Transverse colon (tissue), 4 donors: ENCODE data around the gene SVIL. TPM values are rescaled to one million over a fixed set of nuclear protein-coding genes. Genes with fewer than 3 reads are reported as not detected.
A peak's percentile ranks its signal among the peaks of the same experiment; 100 is the strongest.

Experiments
- DNase-seq: peaks from one replicate; pipeline ENCODE4 v3.0.0-alpha.2; 2019
- H3K27ac ChIP-seq, 4 donors: fragments of 200-600 bp; sonication (generic); 2 replicates each; pipeline ENCODE4 v1.5.1; 2016 to 2018; ENCODE audit warnings: inconsistent platforms in 4 of 4
- H3K27me3 ChIP-seq: fragments of 200-600 bp; sonication (generic); 2 replicates; pipeline ENCODE4 v1.5.1; 2017; ENCODE audit warnings: inconsistent platforms
- H3K36me3 ChIP-seq, 4 donors: fragments of 200-600 bp; sonication (generic); 2 replicates each; pipeline ENCODE4 v1.5.1; 2017 to 2019; ENCODE audit warnings: inconsistent platforms in 4 of 4
- H3K4me1 ChIP-seq, 4 donors: fragments of 200-600 bp; sonication (generic); 2 replicates each; pipeline ENCODE4 v1.5.1; 2017 to 2020; ENCODE audit warnings: inconsistent platforms in 4 of 4
- H3K4me3 ChIP-seq, 4 donors: fragments of 200-600 bp; sonication (generic); 1 replicate in 1 of 4; 2 replicates in 3 of 4; pipeline versions ENCODE4 v1.5.1 to v1.6.1; 2017 to 2019; ENCODE audit warnings: inconsistent platforms in 4 of 4
- H3K9me3 ChIP-seq, 2 donors: fragments of 200-600 bp; sonication (generic); 2 replicates each; pipeline ENCODE4 v1.5.1; 2017 to 2019; ENCODE audit warnings: inconsistent platforms in 2 of 2
- EP300 ChIP-seq: sonication (generic); formaldehyde crosslinking; IDR thresholded peaks from one replicate; pipeline ENCODE4 v1.6.1; 2017; ENCODE audit warnings: antibody characterized with exemption, low read depth
- POLR2A ChIP-seq: fragments of 450-650 bp; IDR thresholded peaks from one replicate; pipeline ENCODE4 v1.6.1; 2016; ENCODE audit warnings: antibody characterized with exemption, mild to moderate bottlenecking, moderate library complexity
- POLR2AphosphoS5 ChIP-seq, 3 donors: sonication (generic); formaldehyde crosslinking; IDR thresholded peaks; one replicate each; pipeline ENCODE4 v1.6.1; 2016; ENCODE audit warnings: antibody characterized with exemption in 3 of 3
- WGBS, 2 donors: methylation state at CpG; one replicate each; pipeline ENCODE4 v1.1.5; 2018; ENCODE audit warnings: low coverage in 1 of 2; 5-methylcytosine and 5-hydroxymethylcytosine counted together
- in situ Hi-C, 4 donors: fragments of 200-750 bp; cut with MboI; loops; one replicate each; pipeline versions ENCODE4 v1.15.0 to v1.15.1; 2017; ENCODE audit warnings: low sequenced_read_pairs in 3 of 4, low pct_ligation_motif_present in 1 of 4, low pct_unique_long_range_greater_than_20kb in 1 of 4
- intact Hi-C: fragments of 100-400 bp; cut with DNase I; formaldehyde crosslinking; loops from one replicate; pipeline ENCODE4 v1.15.1; 2023; ENCODE audit warnings: low total_unique reads
- total RNA-seq, 4 donors: library from RNA; depleted of rRNA; stranded (reverse); fragments of >200 nt; gene quantifications; one replicate each; pipeline ENCODE4 v1.1.0, GENCODE V29; 2016
- TF ChIP-seq, protein P1 (sequence below), 5 experiments: fragments of 200-600 bp in 3 of 5; fragments of 450-650 bp in 2 of 5; sonication (generic) in 3 of 5; IDR thresholded peaks; 1 replicate in 2 of 5; 2 replicates in 3 of 5; pipeline ENCODE4 v1.5.1; 2016 to 2017; ENCODE audit warnings: antibody characterized with exemption in 5 of 5, inconsistent platforms in 3 of 5, mild to moderate bottlenecking in 2 of 5, moderate library complexity in 1 of 5

Gene SVIL
- total RNA-seq, 4 donors from 2014 or later, result 146 to 192 (median 156) TPM

DNA sequence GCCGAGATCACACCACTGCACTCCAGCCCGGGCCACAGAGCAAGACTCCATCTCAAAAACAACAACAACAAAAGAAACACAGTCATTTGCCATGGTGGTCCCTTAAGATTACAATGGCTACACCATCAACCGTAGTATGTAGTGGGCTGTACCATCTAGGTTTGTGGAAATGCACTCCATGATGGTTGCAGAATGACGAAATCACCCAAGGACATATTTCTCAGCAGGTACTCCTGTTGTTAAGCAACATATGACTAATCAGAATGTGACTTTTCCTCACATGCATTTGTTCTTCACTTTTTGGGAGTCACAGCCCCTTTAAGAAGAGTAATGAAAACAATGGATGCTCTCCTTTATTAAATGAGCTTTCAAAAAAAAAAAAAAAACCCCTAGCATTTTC is 11.0 kb downstream of the SVIL start:
- Histone ChIP-seq H3K27ac (peak overlapping the region; percentile 37 to 59 (median 54)), H3K9me3 (no peaks in the 10 kb centered on the region), H3K4me1 (peaks cover 6 to 81% (median 40%) of the 10 kb centered on the region in 4 donors), H3K27me3 (no peaks in the 10 kb centered on the region), H3K4me3 (no peak overlapping the region), H3K36me3 (no peaks in the 10 kb centered on the region)
- intact Hi-C loops (no loop called here), in situ Hi-C loops (no loop called here)
- TF ChIP-seq POLR2AphosphoS5 (IDR thresholded peaks at IDR 0.05), result no peak
- TF ChIP-seq, protein P1, sequence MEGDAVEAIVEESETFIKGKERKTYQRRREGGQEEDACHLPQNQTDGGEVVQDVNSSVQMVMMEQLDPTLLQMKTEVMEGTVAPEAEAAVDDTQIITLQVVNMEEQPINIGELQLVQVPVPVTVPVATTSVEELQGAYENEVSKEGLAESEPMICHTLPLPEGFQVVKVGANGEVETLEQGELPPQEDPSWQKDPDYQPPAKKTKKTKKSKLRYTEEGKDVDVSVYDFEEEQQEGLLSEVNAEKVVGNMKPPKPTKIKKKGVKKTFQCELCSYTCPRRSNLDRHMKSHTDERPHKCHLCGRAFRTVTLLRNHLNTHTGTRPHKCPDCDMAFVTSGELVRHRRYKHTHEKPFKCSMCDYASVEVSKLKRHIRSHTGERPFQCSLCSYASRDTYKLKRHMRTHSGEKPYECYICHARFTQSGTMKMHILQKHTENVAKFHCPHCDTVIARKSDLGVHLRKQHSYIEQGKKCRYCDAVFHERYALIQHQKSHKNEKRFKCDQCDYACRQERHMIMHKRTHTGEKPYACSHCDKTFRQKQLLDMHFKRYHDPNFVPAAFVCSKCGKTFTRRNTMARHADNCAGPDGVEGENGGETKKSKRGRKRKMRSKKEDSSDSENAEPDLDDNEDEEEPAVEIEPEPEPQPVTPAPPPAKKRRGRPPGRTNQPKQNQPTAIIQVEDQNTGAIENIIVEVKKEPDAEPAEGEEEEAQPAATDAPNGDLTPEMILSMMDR (IDR thresholded peaks at IDR 0.05), result no peak
- TF ChIP-seq EP300, result no peak
- no peak for TF ChIP-seq POLR2A
- WGBS, 2 donors, result 88% methylated on average over 4 of the region's 4 CpGs; no CpG with 5 or more reads in 1 of the 2 donors
- no peak for DNase-seq

DNA sequence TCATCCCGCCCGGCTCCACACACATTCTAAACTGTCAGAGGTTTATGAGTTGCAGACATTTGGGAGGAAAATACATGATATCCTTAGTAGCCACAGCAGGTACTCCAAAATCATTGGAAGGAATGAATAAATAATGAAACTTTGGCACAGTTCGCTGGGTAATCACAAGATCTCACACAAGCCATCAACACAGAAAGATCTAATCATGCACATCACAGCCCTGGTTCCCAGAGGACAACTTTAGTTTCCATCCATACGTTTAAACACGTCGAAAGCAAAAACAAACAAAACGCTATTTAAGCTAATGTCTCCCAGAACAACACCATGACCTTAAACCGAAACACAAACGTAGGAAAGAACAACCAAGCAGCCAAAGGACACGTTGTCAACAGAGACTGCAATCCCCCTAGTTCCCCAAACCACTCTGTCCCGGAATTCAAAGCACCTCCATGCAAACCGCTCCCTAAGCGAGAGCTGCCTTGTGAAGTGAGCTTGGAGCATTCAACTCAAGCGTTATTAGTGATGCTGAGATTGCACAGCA is 12.3 kb downstream of the SVIL start:
- Histone ChIP-seq H3K4me1 (peaks cover 9 to 81% (median 42%) of the 10 kb centered on the region in 4 donors), H3K9me3 (no peaks in the 10 kb centered on the region), H3K27ac (peak overlapping the region; percentile 33 to 55 (median 46)), H3K27me3 (no peaks in the 10 kb centered on the region), H3K4me3 (no peak overlapping the region), H3K36me3 (no peaks in the 10 kb centered on the region)
- WGBS, 2 donors, result 82 to 87% methylated on average over 7 to 14 of the region's 14 CpGs
- TF ChIP-seq POLR2AphosphoS5 (IDR thresholded peaks at IDR 0.05) (no peak), EP300 (no peak)
- TF ChIP-seq, protein P1 (IDR thresholded peaks at IDR 0.05), result no peak
- in situ Hi-C loops (no loop called here), intact Hi-C loops (no loop called here)
- DNase-seq, result no peak

GRCh38 chr10:29621161-29621560 is 13.6 kb downstream of the SVIL start:
- TF ChIP-seq POLR2AphosphoS5 (IDR thresholded peaks at IDR 0.05) (peak in 1 of 3 donors; percentile 50), POLR2A (no peak)
- DNase-seq, result no peak
- Histone ChIP-seq H3K36me3 (no peaks in the 10 kb centered on the region), H3K4me3 (no peak overlapping the region), H3K4me1 (peaks cover 9 to 91% (median 47%) of the 10 kb centered on the region in 4 donors), H3K27ac (peak overlapping the region; percentile 86 to 91 (median 88)), H3K27me3 (no peaks in the 10 kb centered on the region), H3K9me3 (no peaks in the 10 kb centered on the region)
- in situ Hi-C loops, result no loop called here
- intact Hi-C loops, result no loop called here
- WGBS, 2 donors, result 68% methylated on average over 4 to 7 of the region's 7 CpGs

GRCh38 chr10:29620112-29620690 is 14.6 kb downstream of the SVIL start:
- no peaks in the 10 kb centered on the region for H3K9me3 ChIP-seq
- no peaks in the 10 kb centered on the region for H3K27me3 ChIP-seq
- no peak for TF ChIP-seq EP300
- no peak for TF ChIP-seq POLR2AphosphoS5 (IDR thresholded peaks at IDR 0.05)
- no peak for TF ChIP-seq POLR2A
- TF ChIP-seq, protein P1 (IDR thresholded peaks at IDR 0.05), result no peak
- in situ Hi-C loops (no loop called here), intact Hi-C loops (no loop called here)
- H3K4me1 ChIP-seq, result peaks cover 12 to 91% (median 47%) of the 10 kb centered on the region in 4 donors
- 68 to 84% methylated on average over 5 of the region's 5 CpGs for WGBS, 2 donors
- no peak overlapping the region for H3K4me3 ChIP-seq
- no peak for DNase-seq
- H3K36me3 ChIP-seq, result no peaks in the 10 kb centered on the region
- H3K27ac ChIP-seq, result peak overlapping the region; percentile 86 to 91 (median 88)
